WTC11 (cell line): Measurements from ENCODE around the gene LRRIQ1. TPM values are rescaled to one million over a fixed set of nuclear protein-coding genes. Genes with fewer than 3 reads are reported as not detected.

Experiments used
- ATAC-seq: fragments of 200-7000 bp; cut with Tn5 transposase; 2 replicates; pipeline ENCODE4 v1.10.0; 2021; ENCODE audit warnings: mild to moderate bottlenecking, moderate library complexity
- CTCF ChIA-PET: fragments of 300-600 bp; sonication (Branson Sonifier 250); formaldehyde crosslinking; loops from one replicate; lab custom pipeline; 2021; ENCODE audit warnings: antibody characterized with exemption; lab: Charles Lee
- POLR2A ChIA-PET: fragments of 350-600 bp; sonication (Branson Sonifier 250); formaldehyde crosslinking; loops from one replicate; lab custom pipeline; 2021; ENCODE audit warnings: antibody characterized with exemption; lab: Charles Lee
- DNase-seq: peaks from one replicate; pipeline ENCODE4 v3.0.0; 2021; ENCODE audit warnings: low spot score
- H3K27ac Mint-ChIP-seq: 2 replicates; pipeline ENCODE4 v1.8.0; 2021; ENCODE audit warnings: mixed read lengths
- H3K27me3 Mint-ChIP-seq: 2 replicates; pipeline ENCODE4 v1.8.0; 2021; ENCODE audit warnings: low read depth, mild to moderate bottlenecking, moderate library complexity, mixed read lengths
- H3K36me3 Mint-ChIP-seq: 2 replicates; pipeline ENCODE4 v1.8.0; 2021; ENCODE audit warnings: mixed read lengths
- H3K4me1 Mint-ChIP-seq: 2 replicates; pipeline ENCODE4 v1.8.0; 2022; ENCODE audit warnings: mixed read lengths
- H3K4me3 Mint-ChIP-seq: 2 replicates; pipeline ENCODE4 v1.8.0; 2021; ENCODE audit warnings: mild to moderate bottlenecking, moderate library complexity, mixed read lengths
- H3K9me3 Mint-ChIP-seq: 2 replicates; pipeline ENCODE4 v1.8.0; 2021; ENCODE audit warnings: mixed read lengths
- AFF4 ChIP-seq: sonication (generic); formaldehyde crosslinking; IDR thresholded peaks from 2 replicates; pipeline ENCODE4 v1.8.1; 2023; ENCODE audit warnings: mild to moderate bottlenecking, missing genetic modification reagents, borderline replicate concordance
- ARID4B ChIP-seq: sonication (generic); formaldehyde crosslinking; IDR thresholded peaks from 2 replicates; pipeline ENCODE4 v1.8.0; 2023; ENCODE audit warnings: missing genetic modification reagents, mild to moderate bottlenecking, borderline replicate concordance
- CBFB ChIP-seq: sonication (generic); formaldehyde crosslinking; IDR thresholded peaks from 2 replicates; pipeline ENCODE4 v1.8.1; 2022; ENCODE audit warnings: mild to moderate bottlenecking, low read depth, missing genetic modification reagents
- E2F1 ChIP-seq: sonication (generic); formaldehyde crosslinking; IDR thresholded peaks from 2 replicates; pipeline ENCODE4 v1.8.0; 2022; ENCODE audit warnings: mild to moderate bottlenecking, missing genetic modification reagents
- ELF4 ChIP-seq: sonication (generic); formaldehyde crosslinking; IDR thresholded peaks from 2 replicates; pipeline ENCODE4 v1.8.1; 2022; ENCODE audit warnings: low read depth, mild to moderate bottlenecking, moderate library complexity, missing genetic modification reagents
- FOXP4 ChIP-seq: sonication (generic); formaldehyde crosslinking; IDR thresholded peaks from 2 replicates; pipeline ENCODE4 v1.8.0; 2022; ENCODE audit warnings: mild to moderate bottlenecking, missing genetic modification reagents
- GTF2I ChIP-seq: fragments of 250-450 bp; sonication (Bioruptor Pico); conservative IDR thresholded peaks from 2 replicates; pipeline ENCODE4 v1.4.0; 2021; ENCODE audit warnings: mild to moderate bottlenecking
- NR2C2 ChIP-seq: sonication (generic); formaldehyde crosslinking; IDR thresholded peaks from 2 replicates; pipeline ENCODE4 v1.8.0; 2022; ENCODE audit warnings: mild to moderate bottlenecking, missing genetic modification reagents
- PREB ChIP-seq: sonication (generic); formaldehyde crosslinking; IDR thresholded peaks from 2 replicates; pipeline ENCODE4 v1.8.1; 2022; ENCODE audit warnings: mild to moderate bottlenecking, missing genetic modification reagents, moderate library complexity, borderline replicate concordance
- ZBTB21 ChIP-seq: sonication (generic); formaldehyde crosslinking; IDR thresholded peaks from 2 replicates; pipeline ENCODE4 v1.8.1; 2023; ENCODE audit warnings: mild to moderate bottlenecking, missing genetic modification reagents, borderline replicate concordance
- ZMAT4 ChIP-seq: fragments of 250-450 bp; sonication (Bioruptor Pico); IDR thresholded peaks from 2 replicates; pipeline ENCODE4 v1.9.0; 2021; ENCODE audit warnings: mild to moderate bottlenecking
- ZNF512 ChIP-seq: sonication (generic); formaldehyde crosslinking; IDR thresholded peaks from 2 replicates; pipeline ENCODE4 v1.8.1; 2022; ENCODE audit warnings: missing genetic modification reagents, borderline replicate concordance
- ZSCAN18 ChIP-seq: fragments of 250-450 bp; sonication (Bioruptor Pico); IDR thresholded peaks from 2 replicates; pipeline ENCODE4 v2.1.2; 2022; ENCODE audit warnings: mild to moderate bottlenecking, moderate library complexity
- total RNA-seq: library from RNA; stranded (reverse); gene quantifications from 3 replicates; pipeline ENCODE4 v1.2.3, GENCODE V29; 2021

The LRRIQ1 gene
- total RNA-seq, 1 experiment from 2014 or later, result 1.3 TPM

- TF ChIP-seq PREB (no peak), ZSCAN18 (CRISPR knock-in tag) (no peak), AFF4 (CRISPR knock-in tag) (no peak)
- TF ChIP-seq, all 79 proteins: peak for 0
Measured at GRCh38 chr12:85179680-85180270, 143.6 kb downstream of the LRRIQ1 start (continued).

- POLR2A ChIA-PET, result no interaction called here
- CTCF ChIA-PET, result no interaction called here
- ATAC-seq, result peak; percentile 47; the same call in 1 of the 2 replicates
- TF ChIP-seq ZBTB21 (CRISPR knock-in tag) (no peak), ZNF512 (CRISPR knock-in tag) (no peak), GTF2I (CRISPR knock-in tag) (no peak), NR2C2 (CRISPR knock-in tag) (no peak), ZMAT4 (CRISPR knock-in tag) (no peak), AFF4 (CRISPR knock-in tag) (no peak), ELF4 (CRISPR knock-in tag) (no peak), E2F1 (CRISPR knock-in tag) (no peak), ARID4B (CRISPR knock-in tag) (no peak), FOXP4 (CRISPR knock-in tag) (no peak), CBFB (CRISPR knock-in tag) (no peak)
Measured at GRCh38 chr12:85182699-85183098, 146.5 kb downstream of the LRRIQ1 start.

More at GRCh38 chr12:85182699-85183098, 146.5 kb downstream of the LRRIQ1 start:
- no peak for DNase-seq
- H3K4me3 Mint-ChIP-seq, result no peak overlapping the region
- no peaks in the 10 kb centered on the region for H3K27me3 Mint-ChIP-seq
- no peaks in the 10 kb centered on the region for H3K36me3 Mint-ChIP-seq
- no peaks in the 10 kb centered on the region for H3K4me1 Mint-ChIP-seq
- H3K27ac Mint-ChIP-seq, result no peak overlapping the region
- H3K9me3 Mint-ChIP-seq, result no peaks in the 10 kb centered on the region
